SK-N-SH (cell line): ENCODE data around the gene USP48. TPM values are rescaled to one million over a fixed set of nuclear protein-coding genes. Genes with fewer than 3 reads are reported as not detected.

Experiments used
- CTCF ChIA-PET: fragments of 300-600, 350-600 bp; formaldehyde crosslinking; extraction: SDS; loops from one replicate; lab custom pipeline; 2021; lab: Yijun Ruan, JAX
- POLR2A ChIA-PET: fragments of 350-600 bp; sonication (Branson Sonifier 250); formaldehyde crosslinking; extraction: SDS; loops from one replicate; lab custom pipeline; 2020; ENCODE audit warnings: antibody characterized with exemption, inconsistent platforms; lab: Yijun Ruan, JAX
- DNase-seq: peaks from one replicate; pipeline ENCODE4 v3.0.0; 2012
- H2AFZ ChIP-seq: fragments of 200-600 bp; sonication (generic); 2 replicates; pipeline ENCODE4 v1.8.1; 2016; ENCODE audit warnings: antibody characterized with exemption, mild to moderate bottlenecking, low read depth
- H3F3A ChIP-seq: fragments of 200-600 bp; sonication (generic); replicated peaks from 2 replicates; pipeline ENCODE3; 2016; ENCODE audit warnings: antibody characterized with exemption, mild to moderate bottlenecking; ENCODE audit not compliant: insufficient read depth
- H3K27ac ChIP-seq, 2 experiments: fragments of 200-500 bp in 1 of 2; fragments of 200-600 bp in 1 of 2; sonication (Bioruptor generic) in 1 of 2; sonication (generic), shearing (Covaris generic) in 1 of 2; 2 replicates each; pipeline versions ENCODE4 v1.5.1 to v1.6.1; 2014 to 2016; ENCODE audit warnings: low read depth in 2 of 2, inconsistent platforms in 1 of 2, low read length in 1 of 2, mild to moderate bottlenecking in 1 of 2, mixed read lengths in 1 of 2
- H3K27me3 ChIP-seq: fragments of 200-600 bp; sonication (generic), shearing (Covaris generic); 2 replicates; pipeline ENCODE4 v1.6.1; 2016; ENCODE audit warnings: mixed run types; ENCODE audit not compliant: insufficient read depth
- H3K36me3 ChIP-seq, 2 experiments: fragments of 200-500 bp in 1 of 2; fragments of 200-600 bp in 1 of 2; sonication (Bioruptor generic) in 1 of 2; sonication (generic) in 1 of 2; replicated peaks in 1 of 2; 2 replicates each; pipeline versions ENCODE3 to v1.5.1; 2014 to 2016; ENCODE audit warnings: low read length in 1 of 2, mild to moderate bottlenecking in 1 of 2; ENCODE audit not compliant: insufficient read depth in 2 of 2, control insufficient read depth in 1 of 2
- H3K4me1 ChIP-seq, 2 experiments: fragments of 200-500 bp in 1 of 2; fragments of 200-600 bp in 1 of 2; sonication (Bioruptor generic) in 1 of 2; sonication (generic), shearing (Covaris generic) in 1 of 2; 2 replicates each; pipeline versions ENCODE4 v1.5.1 to v1.6.1; 2014 to 2016; ENCODE audit warnings: low read depth in 1 of 2, low read length in 1 of 2, mixed run types in 1 of 2; ENCODE audit not compliant: insufficient read depth in 2 of 2, control insufficient read depth in 1 of 2
- H3K4me2 ChIP-seq: fragments of 200-600 bp; sonication (generic), shearing (Covaris generic); 2 replicates; pipeline ENCODE4 v1.6.1; 2017; ENCODE audit warnings: mixed run types
- H3K4me3 ChIP-seq, 2 experiments: fragments of 200-500 bp in 1 of 2; fragments of 200-600 bp in 1 of 2; sonication (Bioruptor generic) in 1 of 2; sonication (generic), shearing (Covaris generic) in 1 of 2; 2 replicates each; pipeline versions ENCODE4 v1.5.1 to v1.8.1; 2014 to 2016; ENCODE audit warnings: low read depth in 2 of 2, inconsistent platforms in 1 of 2, low read length in 1 of 2, mild to moderate bottlenecking in 1 of 2, mixed read lengths in 1 of 2, moderate library complexity in 1 of 2
- H3K79me2 ChIP-seq: fragments of 200-600 bp; sonication (generic); 2 replicates; pipeline ENCODE4 v1.8.1; 2017; ENCODE audit warnings: mild to moderate bottlenecking; ENCODE audit not compliant: insufficient read depth
- H3K9ac ChIP-seq: fragments of 200-600 bp; sonication (generic); 2 replicates; pipeline ENCODE4 v1.6.1; 2017; ENCODE audit warnings: mixed run types
- H3K9me2 ChIP-seq: fragments of 200-600 bp; sonication (generic); 2 replicates; pipeline ENCODE4 v1.6.1; 2017; ENCODE audit warnings: mixed run types
- H3K9me3 ChIP-seq: fragments of 200-600 bp; sonication (generic); 2 replicates; pipeline ENCODE4 v1.6.1; 2017; ENCODE audit warnings: mixed run types, mild to moderate bottlenecking, moderate library complexity
- H4K20me1 ChIP-seq: fragments of 200-600 bp; sonication (generic); 2 replicates; pipeline ENCODE4 v1.6.1; 2017; ENCODE audit warnings: mild to moderate bottlenecking, mixed run types; ENCODE audit not compliant: insufficient read depth
- CHD2 ChIP-seq: fragments of 150-350 bp; IDR thresholded peaks from 2 replicates; pipeline ENCODE4 v1.6.1; 2018; ENCODE audit warnings: low read length; ENCODE audit not compliant: partially characterized antibody
- EP300 ChIP-seq, 2 experiments: IDR thresholded peaks; 2 replicates each; pipeline versions ENCODE4 v1.4.0 to v1.6.1; 2012; ENCODE audit warnings: borderline replicate concordance in 1 of 2, low read depth in 1 of 2, low read length in 1 of 2
- EZH2phosphoT487 ChIP-seq: fragments of 200-600 bp; sonication (generic); IDR thresholded peaks from 2 replicates; pipeline ENCODE4 v1.6.1; 2017; ENCODE audit warnings: low read depth, mixed run types, mild to moderate bottlenecking, antibody characterized with exemption, moderate library complexity, borderline replicate concordance
- FOXJ3 ChIP-seq: sonication (generic); formaldehyde crosslinking; IDR thresholded peaks from 2 replicates; pipeline ENCODE4 v1.5.1; 2020; ENCODE audit warnings: mild to moderate bottlenecking, missing genetic modification reagents
- GABPA ChIP-seq: IDR thresholded peaks from 2 replicates; pipeline ENCODE4 v1.4.0; 2012; ENCODE audit warnings: low read depth, mild to moderate bottlenecking
- IRF3 ChIP-seq: fragments of 150-350 bp; IDR thresholded peaks from 2 replicates; pipeline ENCODE4 v1.6.1; 2016; ENCODE audit warnings: mild to moderate bottlenecking, low read depth, low read length
- JUND ChIP-seq: IDR thresholded peaks from 2 replicates; pipeline ENCODE4 v1.4.0; 2012
- MXI1 ChIP-seq: IDR thresholded peaks from 2 replicates; pipeline ENCODE4 v1.6.1; 2012; ENCODE audit warnings: mild to moderate bottlenecking, low read depth, low read length, improper control_type of control experiment
- RAD21 ChIP-seq: IDR thresholded peaks from 2 replicates; pipeline ENCODE4 v1.6.1; 2012; ENCODE audit warnings: mild to moderate bottlenecking, low read length
- REST ChIP-seq: IDR thresholded peaks from 2 replicates; pipeline ENCODE4 v1.6.1; 2012; ENCODE audit warnings: mild to moderate bottlenecking, low read depth, low read length, moderate library complexity
- RFX5 ChIP-seq: IDR thresholded peaks from 2 replicates; pipeline ENCODE4 v1.6.1; 2012; ENCODE audit warnings: mild to moderate bottlenecking, improper control_type of control experiment, low read length
- RXRA ChIP-seq: IDR thresholded peaks from 2 replicates; pipeline ENCODE4 v1.4.0; 2012; ENCODE audit warnings: low read depth, mild to moderate bottlenecking, borderline replicate concordance
- SMC3 ChIP-seq: IDR thresholded peaks from 2 replicates; pipeline ENCODE4 v1.6.1; 2012; ENCODE audit warnings: low read depth, low read length, improper control_type of control experiment
- TAF1 ChIP-seq: IDR thresholded peaks from 2 replicates; pipeline ENCODE4 v1.6.1; 2012; ENCODE audit warnings: low read depth, mild to moderate bottlenecking, low read length, moderate library complexity, borderline replicate concordance
- TEAD4 ChIP-seq: IDR thresholded peaks from 2 replicates; pipeline ENCODE4 v1.4.0; 2012; ENCODE audit warnings: mild to moderate bottlenecking, borderline replicate concordance; ENCODE audit not compliant: insufficient read depth
- USF2 ChIP-seq: fragments of 150-350 bp; IDR thresholded peaks from 2 replicates; pipeline ENCODE4 v1.6.1; 2017; ENCODE audit warnings: antibody characterized with exemption, low read length, low read depth, borderline replicate concordance
- ZBTB33 ChIP-seq: IDR thresholded peaks from 2 replicates; pipeline ENCODE4 v1.4.0; 2012; ENCODE audit warnings: low read depth, borderline replicate concordance
- WGBS: methylation state at CpG from one replicate; pipeline ENCODE4 v1.1.6; 2017; ENCODE audit warnings: low lambda C conversion rate; 5-methylcytosine and 5-hydroxymethylcytosine counted together
- polyA plus RNA-seq, 3 experiments: library from polyadenylated mRNA; depleted of rRNA; stranded (reverse); fragments of >200 nt; gene quantifications; 2 replicates each; pipeline ENCODE4 v1.2.3, GENCODE V29; 2012

USP48 gene
- polyA plus RNA-seq, 1 of the 3 experiments (the other 2 are of a cell fraction) = 13.6 TPM

- Histone ChIP-seq H3K9me3 (no peaks in the 10 kb centered on the region), H3K27ac (no peak overlapping the region), H3K4me2 (no peak overlapping the region), H3K79me2 (no peaks in the 10 kb centered on the region), H4K20me1 (no peaks in the 10 kb centered on the region), H3K4me1 (peaks cover 0 to 7% of the 10 kb centered on the region in 2 experiments; a peak in 1 of 4 replicates), H3K9ac (no peak overlapping the region), H3F3A (no peaks in the 10 kb centered on the region), H3K4me3 (no peak overlapping the region), H3K36me3 (no peaks in the 10 kb centered on the region), H3K9me2 (no peaks in the 10 kb centered on the region), H2AFZ (no peak overlapping the region), H3K27me3 (peaks cover 6% of the 10 kb centered on the region; the same call in 1 of the 2 replicates)
- CTCF ChIA-PET = interaction anchor here (0.8 to 2.3 kb wide), 6 partner anchors 16 to 268 kb away, joined by 3 to 5 read pairs (median 4); partner anchors contain the start of gene RAP1GAP
- DNase-seq = no peak
- no peak for TF ChIP-seq EP300 (IDR thresholded peaks at IDR 0.05; ENCODE audit: borderline replicate concordance in 1 of 2, low read depth in 1 of 2, low read length in 1 of 2)
- TF ChIP-seq FOXJ3 (CRISPR knock-in tag) = no peak
- no peak for TF ChIP-seq RXRA
- TF ChIP-seq USF2 = no peak
- no peak for TF ChIP-seq RFX5
- no peak for TF ChIP-seq CHD2
- TF ChIP-seq IRF3 = no peak
- no peak for TF ChIP-seq RAD21
- TF ChIP-seq GABPA = no peak
- no peak for TF ChIP-seq REST
- TF ChIP-seq ZBTB33 = no peak
- TF ChIP-seq TEAD4 = no peak
- TF ChIP-seq JUND = no peak
- no peak for TF ChIP-seq EZH2phosphoT487
- TF ChIP-seq SMC3 = no peak
- TF ChIP-seq TAF1 = no peak
- TF ChIP-seq MXI1 = no peak
- POLR2A ChIA-PET = no interaction called here
- WGBS = 83% methylated on average over 6 of the region's 6 CpGs
Observed at GRCh38 chr1:21640653-21641052, 142.3 kb downstream of the USP48 start.
